Astrocyte (in vitro differentiated cells and primary cell): ENCODE measurements around the gene LAMC1.

ENCODE experiments used
- EZH2 ChIP-seq: IDR thresholded peaks from 2 replicates; pipeline ENCODE4 v1.6.1; 2012; ENCODE audit warnings: mild to moderate bottlenecking, low read length, inconsistent platforms; ENCODE audit not compliant: insufficient read depth
- TF ChIP-seq, protein P1 (sequence below): IDR thresholded peaks from 2 replicates; pipeline ENCODE4 v1.5.1; 2011; ENCODE audit warnings: low read depth, mild to moderate bottlenecking, inconsistent platforms, low read length, moderate library complexity; ENCODE audit not compliant: insufficient read depth

DNA sequence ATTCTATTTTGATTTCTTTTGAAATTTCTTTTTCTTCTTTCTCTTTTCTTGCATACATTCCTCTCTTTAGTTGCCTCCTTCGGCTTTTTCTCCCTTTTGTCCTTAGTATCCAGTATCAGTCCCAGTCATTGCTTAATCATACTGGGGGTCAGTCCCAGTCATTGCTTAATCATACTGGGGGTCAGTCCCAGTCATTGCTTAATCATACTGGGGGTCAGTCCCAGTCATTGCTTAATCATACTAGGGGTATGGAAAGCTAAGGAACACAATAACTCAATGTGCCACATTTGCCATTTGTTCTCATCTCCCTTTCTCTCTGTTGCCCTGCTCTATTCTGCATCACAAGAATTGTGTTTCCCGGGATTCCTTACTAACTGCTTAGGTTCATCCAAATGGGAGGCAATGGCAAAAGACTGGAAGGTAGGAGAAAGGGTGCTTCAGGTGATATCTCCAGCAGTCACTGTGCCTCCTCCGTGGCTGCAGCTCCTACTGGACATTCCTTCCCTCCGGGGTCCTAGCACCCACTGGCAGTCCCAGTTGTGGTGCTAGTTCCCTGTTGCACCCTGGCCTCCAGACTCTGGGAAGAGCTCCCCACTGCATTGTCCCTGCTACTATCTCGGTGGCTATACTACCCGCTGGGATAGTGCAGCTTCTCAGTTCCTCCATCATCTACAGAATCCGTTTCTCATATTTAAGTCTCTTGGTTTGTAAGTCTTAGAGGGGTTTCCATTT is 32.6 kb upstream of the LAMC1 start:
- TF ChIP-seq, protein P1, sequence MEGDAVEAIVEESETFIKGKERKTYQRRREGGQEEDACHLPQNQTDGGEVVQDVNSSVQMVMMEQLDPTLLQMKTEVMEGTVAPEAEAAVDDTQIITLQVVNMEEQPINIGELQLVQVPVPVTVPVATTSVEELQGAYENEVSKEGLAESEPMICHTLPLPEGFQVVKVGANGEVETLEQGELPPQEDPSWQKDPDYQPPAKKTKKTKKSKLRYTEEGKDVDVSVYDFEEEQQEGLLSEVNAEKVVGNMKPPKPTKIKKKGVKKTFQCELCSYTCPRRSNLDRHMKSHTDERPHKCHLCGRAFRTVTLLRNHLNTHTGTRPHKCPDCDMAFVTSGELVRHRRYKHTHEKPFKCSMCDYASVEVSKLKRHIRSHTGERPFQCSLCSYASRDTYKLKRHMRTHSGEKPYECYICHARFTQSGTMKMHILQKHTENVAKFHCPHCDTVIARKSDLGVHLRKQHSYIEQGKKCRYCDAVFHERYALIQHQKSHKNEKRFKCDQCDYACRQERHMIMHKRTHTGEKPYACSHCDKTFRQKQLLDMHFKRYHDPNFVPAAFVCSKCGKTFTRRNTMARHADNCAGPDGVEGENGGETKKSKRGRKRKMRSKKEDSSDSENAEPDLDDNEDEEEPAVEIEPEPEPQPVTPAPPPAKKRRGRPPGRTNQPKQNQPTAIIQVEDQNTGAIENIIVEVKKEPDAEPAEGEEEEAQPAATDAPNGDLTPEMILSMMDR, result no peak
- no peak for TF ChIP-seq EZH2
